NCI-H1694 treated with DMSO at 0.1 percent for 48 hours (cell line): Measurements from ENCODE around the gene MGAT1.
"Not testable (repeated sequence)": the region's sequence is repeated elsewhere in the genome, so short reads cannot be mapped to it uniquely, and the experiment has no call there.

ENCODE experiments used
- DNase-seq: peaks from one replicate; lab custom pipeline; 2025; lab: John Stamatoyannopoulos, UW

Gene MGAT1

GRCh38 chr5:180802325-180803180, at the start of gene MGAT1:
MGAT1 (minus strand) TSS chr5:180802806; CDS start chr5:180792971, 9,835 bp downstream.
- DNase-seq = no peak

- DNase-seq = no peak
Observed at GRCh38 chr5:180850434-180851078, 48.0 kb upstream of the MGAT1 start.

GRCh38 chr5:180849827-180850226, 47.2 kb upstream of the MGAT1 start:
- no peak for DNase-seq

GRCh38 chr5:180848878-180849277, 46.3 kb upstream of the MGAT1 start:
- no peak for DNase-seq

- DNase-seq = no peak
Observed at GRCh38 chr5:180848265-180848664, 45.7 kb upstream of the MGAT1 start.

GRCh38 chr5:180847026-180847425, 44.4 kb upstream of the MGAT1 start:
- no peak for DNase-seq

GRCh38 chr5:180844858-180845257, 42.3 kb upstream of the MGAT1 start:
- no peak for DNase-seq

GRCh38 chr5:180844432-180844831, 41.8 kb upstream of the MGAT1 start:
- no peak for DNase-seq

- DNase-seq = no peak
Observed at GRCh38 chr5:180839935-180840334, 37.3 kb upstream of the MGAT1 start.

GRCh38 chr5:180839227-180839626, 36.6 kb upstream of the MGAT1 start:
- no peak for DNase-seq

GRCh38 chr5:180837478-180837877, 34.9 kb upstream of the MGAT1 start:
- no peak for DNase-seq

GRCh38 chr5:180832638-180833068, 30.0 kb upstream of the MGAT1 start:
- DNase-seq = no peak

GRCh38 chr5:180831139-180832093, 28.8 kb upstream of the MGAT1 start:
- peak; percentile 38 for DNase-seq

GRCh38 chr5:180830253-180831138, 27.9 kb upstream of the MGAT1 start:
- DNase-seq = peak; percentile 31

GRCh38 chr5:180829726-180830125, 27.1 kb upstream of the MGAT1 start:
- no peak for DNase-seq

- not testable (repeated sequence) for DNase-seq
Observed at GRCh38 chr5:180828756-180829531, 26.3 kb upstream of the MGAT1 start.

GRCh38 chr5:180827374-180827773, 24.8 kb upstream of the MGAT1 start:
- DNase-seq = not testable (repeated sequence)

GRCh38 chr5:180825768-180826525, 23.3 kb upstream of the MGAT1 start:
- no peak for DNase-seq

GRCh38 chr5:180824630-180825476, 22.2 kb upstream of the MGAT1 start:
- no peak for DNase-seq
